ENCODE measurements around the gene CEP70. TPM values are rescaled to one million over a fixed set of nuclear protein-coding genes. Genes with fewer than 3 reads are reported as not detected.
"Not testable (repeated sequence)": the region's sequence is repeated elsewhere in the genome, so short reads cannot be mapped to it uniquely, and the experiment has no call there.

CEP70 gene
- total RNA-seq, 1 experiment from 2014 or later = 25.6 TPM

- no peaks in the 10 kb centered on the region for H3K4me1 ChIP-seq (ENCODE audit: insufficient read depth, low read length, poor library complexity, severe bottlenecking)
- H3K27me3 ChIP-seq (replicated peaks; ENCODE audit: insufficient read depth, low read depth, low read length, poor library complexity) = no peaks in the 10 kb centered on the region
- H3K4me3 ChIP-seq (ENCODE audit: low read depth, low read length, poor library complexity, severe bottlenecking) = no peak overlapping the region
- no peaks in the 10 kb centered on the region for H3K9me3 ChIP-seq (ENCODE audit: low read depth, low read length, poor library complexity, severe bottlenecking)
- TF ChIP-seq CTCF (conservative IDR thresholded peaks at IDR 0.05; ENCODE audit: low read depth, low read length) (no peak), EZH2 (IDR thresholded peaks at IDR 0.05; ENCODE audit: borderline replicate concordance, low read depth, low read length, poor library complexity, severe bottlenecking) (no peak)
- no peaks in the 10 kb centered on the region for H3K36me3 ChIP-seq (ENCODE audit: insufficient read depth, low read length, poor library complexity, severe bottlenecking)
- no peak overlapping the region for H3K27ac ChIP-seq (ENCODE audit: low read depth, low read length, poor library complexity, severe bottlenecking)
- no TSS peak for BruUV-seq (replicated peaks)
- DNase-seq (ENCODE audit: low spot score) = no peak
- intact Hi-C loops (cut with micrococcal nuclease; ENCODE audit: unreplicated experiment) = no loop called here
- POLR2A ChIA-PET (ENCODE audit: low non-redundant PET) = no interaction called here
- CTCF ChIA-PET = no interaction called here
Observed at GRCh38 chr3:138559134-138559533, 34.9 kb downstream of the CEP70 start.

DNA sequence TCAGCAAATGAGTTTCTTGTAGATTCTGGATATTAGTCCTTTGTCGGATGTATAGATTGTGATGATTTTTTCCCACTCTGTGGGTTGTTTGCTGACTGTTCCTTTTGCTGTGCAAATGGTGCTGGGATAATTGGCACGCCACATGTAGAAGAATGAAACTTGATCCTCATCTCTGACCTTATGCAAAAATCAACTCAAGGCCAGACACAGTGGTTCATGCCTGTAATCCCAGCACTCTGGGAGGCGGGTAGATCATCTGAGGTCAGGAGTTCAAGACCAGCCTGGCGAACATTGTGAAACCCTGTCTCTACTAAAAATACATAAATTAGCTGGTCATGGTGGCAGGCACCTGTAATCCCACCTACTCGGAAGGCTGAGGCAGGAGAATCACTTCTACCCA, 39.3 kb downstream of the CEP70 start:
- H3K27me3 ChIP-seq (replicated peaks; ENCODE audit: insufficient read depth, low read depth, low read length, poor library complexity); H3K4me3 ChIP-seq (ENCODE audit: low read depth, low read length, poor library complexity, severe bottlenecking); intact Hi-C loops (cut with micrococcal nuclease; ENCODE audit: unreplicated experiment); POLR2A ChIA-PET (ENCODE audit: low non-redundant PET); DNase-seq (ENCODE audit: low spot score); BruUV-seq (replicated peaks); H3K4me1 ChIP-seq (ENCODE audit: insufficient read depth, low read length, poor library complexity, severe bottlenecking); H3K9me3 ChIP-seq (ENCODE audit: low read depth, low read length, poor library complexity, severe bottlenecking); H3K27ac ChIP-seq (ENCODE audit: low read depth, low read length, poor library complexity, severe bottlenecking); H3K36me3 ChIP-seq (ENCODE audit: insufficient read depth, low read length, poor library complexity, severe bottlenecking); CTCF ChIA-PET: not testable (repeated sequence)

DNA sequence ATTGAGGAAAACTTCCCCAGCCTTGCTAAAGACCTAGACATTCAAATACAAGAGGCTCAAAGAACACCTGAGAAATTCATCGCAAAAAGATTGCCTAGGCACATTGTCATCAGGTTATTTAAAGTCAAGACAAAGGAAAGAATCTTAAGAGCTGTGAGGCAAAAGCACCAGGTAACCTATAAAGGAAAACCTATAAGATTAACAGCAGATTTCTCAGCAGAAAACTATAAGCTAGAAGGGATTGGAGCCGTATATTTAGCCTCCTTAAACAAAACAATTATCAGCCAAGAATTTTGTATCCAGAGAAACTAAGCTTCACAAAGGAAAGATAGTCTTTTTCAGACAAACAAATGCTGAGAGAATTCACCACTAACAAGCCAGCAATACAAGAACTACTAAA, 43.1 kb downstream of the CEP70 start:
- intact Hi-C loops (cut with micrococcal nuclease; ENCODE audit: unreplicated experiment); CTCF ChIA-PET; H3K36me3 ChIP-seq (ENCODE audit: insufficient read depth, low read length, poor library complexity, severe bottlenecking); DNase-seq (ENCODE audit: low spot score); H3K27ac ChIP-seq (ENCODE audit: low read depth, low read length, poor library complexity, severe bottlenecking); H3K27me3 ChIP-seq (replicated peaks; ENCODE audit: insufficient read depth, low read depth, low read length, poor library complexity); H3K4me1 ChIP-seq (ENCODE audit: insufficient read depth, low read length, poor library complexity, severe bottlenecking); H3K4me3 ChIP-seq (ENCODE audit: low read depth, low read length, poor library complexity, severe bottlenecking); POLR2A ChIA-PET (ENCODE audit: low non-redundant PET); BruUV-seq (replicated peaks); H3K9me3 ChIP-seq (ENCODE audit: low read depth, low read length, poor library complexity, severe bottlenecking): not testable (repeated sequence)

- no TSS peak for BruUV-seq (replicated peaks)
Observed at GRCh38 chr3:138549179-138549977, 44.7 kb downstream of the CEP70 start.

More at GRCh38 chr3:138549179-138549977, 44.7 kb downstream of the CEP70 start:
- Histone ChIP-seq H3K4me1 (ENCODE audit: insufficient read depth, low read length, poor library complexity, severe bottlenecking) (no peaks in the 10 kb centered on the region), H3K27me3 (replicated peaks; ENCODE audit: insufficient read depth, low read depth, low read length, poor library complexity) (no peaks in the 10 kb centered on the region), H3K27ac (ENCODE audit: low read depth, low read length, poor library complexity, severe bottlenecking) (no peak overlapping the region), H3K36me3 (ENCODE audit: insufficient read depth, low read length, poor library complexity, severe bottlenecking) (no peaks in the 10 kb centered on the region), H3K9me3 (ENCODE audit: low read depth, low read length, poor library complexity, severe bottlenecking) (peaks cover 8% of the 10 kb centered on the region), H3K4me3 (ENCODE audit: low read depth, low read length, poor library complexity, severe bottlenecking) (no peak overlapping the region)
- CTCF ChIA-PET = no interaction called here
- DNase-seq (ENCODE audit: low spot score) = no peak
- POLR2A ChIA-PET (ENCODE audit: low non-redundant PET) = no interaction called here
- intact Hi-C loops (cut with micrococcal nuclease; ENCODE audit: unreplicated experiment) = no loop called here
- no peak for TF ChIP-seq EZH2 (IDR thresholded peaks at IDR 0.05; ENCODE audit: borderline replicate concordance, low read depth, low read length, poor library complexity, severe bottlenecking)
- no peak for TF ChIP-seq CTCF (conservative IDR thresholded peaks at IDR 0.05; ENCODE audit: low read depth, low read length)
